HEK293 (cell line): ENCODE data around the gene CHERP.

Source experiments
- CTCF ChIP-seq: fragments of 450-650 bp; formaldehyde crosslinking; IDR thresholded peaks from 2 replicates; pipeline ENCODE4 v1.5.1; 2016; ENCODE audit warnings: missing biosample characterization, missing genetic modification characterization
- MYNN ChIP-seq: fragments of 450-650 bp; formaldehyde crosslinking; IDR thresholded peaks from 2 replicates; pipeline ENCODE4 v1.5.1; 2016; ENCODE audit warnings: missing biosample characterization, missing genetic modification characterization, borderline replicate concordance
- PATZ1 ChIP-seq: fragments of 450-650 bp; formaldehyde crosslinking; IDR thresholded peaks from 2 replicates; pipeline ENCODE4 v1.5.1; 2016; ENCODE audit warnings: missing biosample characterization, missing genetic modification characterization
- REPIN1 ChIP-seq: fragments of 450-650 bp; formaldehyde crosslinking; IDR thresholded peaks from 2 replicates; pipeline ENCODE4 v1.5.1; 2017; ENCODE audit warnings: missing biosample characterization, missing genetic modification characterization, low read depth
- REST ChIP-seq: fragments of 450-650 bp; formaldehyde crosslinking; IDR thresholded peaks from 2 replicates; pipeline ENCODE4 v1.5.1; 2016; ENCODE audit warnings: missing biosample characterization, missing genetic modification characterization
- ZBTB11 ChIP-seq: fragments of 450-650 bp; formaldehyde crosslinking; conservative IDR thresholded peaks from 2 replicates; pipeline ENCODE4 v1.5.1; 2016; ENCODE audit warnings: low read depth, missing biosample characterization, missing genetic modification characterization
- ZNF274 ChIP-seq, 2 experiments: fragments of 200-500 bp in 1 of 2; fragments of 450-650 bp in 1 of 2; sonication (Bioruptor generic) in 1 of 2; formaldehyde crosslinking in 1 of 2; IDR thresholded peaks; 2 replicates each; pipeline versions ENCODE4 v1.5.1 to v1.6.1; 2014 to 2016; ENCODE audit warnings: borderline replicate concordance in 1 of 2, inconsistent platforms in 1 of 2, low read length in 1 of 2, missing biosample characterization in 1 of 2, missing genetic modification characterization in 1 of 2
- ZNF311 ChIP-seq: fragments of 450-650 bp; formaldehyde crosslinking; IDR thresholded peaks from 2 replicates; pipeline ENCODE4 v1.5.1; 2017; ENCODE audit warnings: missing biosample characterization, missing genetic modification characterization, borderline replicate concordance
- ZNF416 ChIP-seq: fragments of 450-650 bp; formaldehyde crosslinking; IDR thresholded peaks from 2 replicates; pipeline ENCODE4 v1.5.1; 2016; ENCODE audit warnings: missing biosample characterization, missing genetic modification characterization
- ZNF449 ChIP-seq: fragments of 450-650 bp; formaldehyde crosslinking; IDR thresholded peaks from 2 replicates; pipeline ENCODE4 v1.5.1; 2017; ENCODE audit warnings: missing biosample characterization, mild to moderate bottlenecking, missing genetic modification characterization, moderate library complexity
- ZNF585B ChIP-seq: fragments of 450-650 bp; formaldehyde crosslinking; IDR thresholded peaks from 2 replicates; pipeline ENCODE4 v1.5.1; 2016; ENCODE audit warnings: missing biosample characterization, missing genetic modification characterization

GRCh38 chr19:16585808-16586476 lies 43.7 kb upstream of the CHERP start:
- TF ChIP-seq ZNF585B (tag by site-specific recombination) (no peak), CTCF (no peak), MYNN (tag by site-specific recombination) (no peak), PATZ1 (tag by site-specific recombination) (no peak), ZNF274 (IDR thresholded peaks at IDR 0.05; ENCODE audit: low read length) (no peak), ZNF274 (tag by site-specific recombination; IDR thresholded peaks at IDR 0.05; ENCODE audit: borderline replicate concordance) (no peak), ZNF311 (tag by site-specific recombination) (no peak), ZBTB11 (tag by site-specific recombination) (no peak), REPIN1 (no peak), ZNF416 (tag by site-specific recombination) (no peak), ZNF449 (tag by site-specific recombination) (no peak), REST (tag by site-specific recombination) (no peak)
